ENCODE measurements around the gene AHNAK.
"Not testable (repeated sequence)": the region's sequence is repeated elsewhere in the genome, so short reads cannot be mapped to it uniquely, and the experiment has no call there.

- TF ChIP-seq CTCF (IDR thresholded peaks at IDR 0.05; ENCODE audit: insufficient read depth, low read length, poor library complexity, severe bottlenecking); EZH2phosphoT487 (conservative IDR thresholded peaks at IDR 0.05; ENCODE audit: low read length): not testable (repeated sequence)
Observed at GRCh38 chr11:62386083-62386482, 160.5 kb downstream of the AHNAK start.
